ENCODE results near the gene GSTT4.
"Not testable (repeated sequence)": the region's sequence is repeated elsewhere in the genome, so short reads cannot be mapped to it uniquely, and the experiment has no call there.

GSTT4 gene

DNA sequence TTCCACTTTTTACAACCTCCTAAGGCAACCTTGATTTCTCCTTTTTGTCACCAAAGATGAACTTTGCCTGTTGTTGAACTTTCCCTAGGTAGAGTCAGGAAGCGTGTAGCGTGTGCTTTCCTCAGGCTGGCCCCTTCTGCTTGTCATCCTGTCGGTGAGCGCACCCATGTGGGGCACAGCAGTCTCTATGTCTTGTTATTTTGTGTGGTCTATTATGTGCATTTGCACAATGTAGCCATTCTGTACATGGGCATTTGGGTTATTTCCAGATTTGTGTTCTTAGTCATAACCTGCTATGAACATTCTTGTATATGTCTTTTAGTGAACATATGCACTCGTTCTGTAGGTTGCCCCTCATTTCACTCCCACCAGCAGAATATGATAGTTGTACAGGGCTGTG lies 40.8 kb upstream of the GSTT4 start:
- TF ChIP-seq, protein P1, sequence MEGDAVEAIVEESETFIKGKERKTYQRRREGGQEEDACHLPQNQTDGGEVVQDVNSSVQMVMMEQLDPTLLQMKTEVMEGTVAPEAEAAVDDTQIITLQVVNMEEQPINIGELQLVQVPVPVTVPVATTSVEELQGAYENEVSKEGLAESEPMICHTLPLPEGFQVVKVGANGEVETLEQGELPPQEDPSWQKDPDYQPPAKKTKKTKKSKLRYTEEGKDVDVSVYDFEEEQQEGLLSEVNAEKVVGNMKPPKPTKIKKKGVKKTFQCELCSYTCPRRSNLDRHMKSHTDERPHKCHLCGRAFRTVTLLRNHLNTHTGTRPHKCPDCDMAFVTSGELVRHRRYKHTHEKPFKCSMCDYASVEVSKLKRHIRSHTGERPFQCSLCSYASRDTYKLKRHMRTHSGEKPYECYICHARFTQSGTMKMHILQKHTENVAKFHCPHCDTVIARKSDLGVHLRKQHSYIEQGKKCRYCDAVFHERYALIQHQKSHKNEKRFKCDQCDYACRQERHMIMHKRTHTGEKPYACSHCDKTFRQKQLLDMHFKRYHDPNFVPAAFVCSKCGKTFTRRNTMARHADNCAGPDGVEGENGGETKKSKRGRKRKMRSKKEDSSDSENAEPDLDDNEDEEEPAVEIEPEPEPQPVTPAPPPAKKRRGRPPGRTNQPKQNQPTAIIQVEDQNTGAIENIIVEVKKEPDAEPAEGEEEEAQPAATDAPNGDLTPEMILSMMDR (IDR thresholded peaks at IDR 0.05; ENCODE audit: low read depth, low read length, missing control alignments) = no peak
- DNase-seq (ENCODE audit: low read depth) = no peak
- no peak overlapping the region for H3K4me3 ChIP-seq (ENCODE audit: low read depth, low read length)

DNA sequence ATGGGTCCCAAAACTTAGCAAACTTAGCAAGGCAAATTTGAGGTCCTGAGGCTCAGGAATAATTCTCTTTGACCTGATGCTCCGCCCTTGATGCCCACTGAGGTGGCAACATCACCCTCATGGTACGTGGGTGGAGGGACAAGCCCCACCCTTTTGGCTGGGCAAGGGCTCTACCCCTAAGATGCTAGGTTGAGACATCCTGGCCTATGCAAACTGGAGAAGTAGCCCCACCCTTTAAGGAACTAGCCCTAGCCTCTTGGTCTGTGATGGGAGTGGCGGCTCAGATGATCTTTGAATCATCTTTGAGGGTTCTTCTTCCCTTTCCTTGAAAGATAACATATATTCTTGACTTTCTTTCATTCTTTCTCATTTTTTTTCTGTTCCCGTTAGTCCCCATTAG lies 38.7 kb upstream of the GSTT4 start:
- no peak for DNase-seq (ENCODE audit: low read depth)
- TF ChIP-seq, protein P1 (IDR thresholded peaks at IDR 0.05; ENCODE audit: low read depth, low read length, missing control alignments) = no peak
- H3K4me3 ChIP-seq (ENCODE audit: low read depth, low read length) = no peak overlapping the region

DNA sequence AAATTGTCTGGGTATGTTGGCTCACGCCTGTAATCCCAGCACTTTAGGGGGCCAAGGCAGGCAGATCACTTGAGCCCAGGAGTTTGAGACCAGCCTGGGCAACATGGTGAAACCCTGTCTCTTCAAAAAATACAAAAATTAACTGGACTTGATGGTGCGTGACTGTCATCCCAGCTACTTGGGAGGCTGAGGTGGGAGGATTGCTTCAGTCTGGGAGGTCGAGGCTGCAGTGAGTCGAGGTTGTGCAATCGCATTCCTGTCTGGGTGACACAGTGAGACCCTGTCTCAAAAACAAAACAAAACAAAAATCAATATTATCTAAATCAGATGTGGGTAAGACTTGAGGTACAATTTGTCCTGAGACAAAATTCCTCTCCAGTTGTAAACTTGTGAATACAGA lies 38.2 kb upstream of the GSTT4 start:
- H3K4me3 ChIP-seq (ENCODE audit: low read depth, low read length); DNase-seq (ENCODE audit: low read depth): not testable (repeated sequence)

DNA sequence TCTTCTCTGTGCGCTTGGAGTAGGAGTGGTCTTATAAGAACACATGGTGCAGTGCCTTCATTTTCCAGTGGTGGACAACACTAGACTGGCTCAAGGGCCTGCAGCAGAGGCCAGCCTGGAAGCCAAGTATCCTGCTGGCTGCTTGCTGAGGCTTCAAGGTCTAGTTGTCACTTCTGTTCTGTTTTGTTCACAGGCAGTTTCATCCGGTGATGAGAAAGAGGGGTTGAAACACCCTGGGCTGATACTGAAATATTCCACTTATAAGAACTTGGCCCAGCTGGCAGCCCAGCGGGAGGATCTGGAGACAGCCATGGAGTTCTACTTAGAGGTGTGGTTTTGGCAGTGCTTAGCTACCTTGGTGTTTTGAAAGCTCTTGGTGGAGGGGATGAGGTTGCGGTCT lies 35.7 kb upstream of the GSTT4 start:
- DNase-seq (ENCODE audit: low read depth) = no peak
- TF ChIP-seq, protein P1 (IDR thresholded peaks at IDR 0.05; ENCODE audit: low read depth, low read length, missing control alignments) = no peak
- no peak overlapping the region for H3K4me3 ChIP-seq (ENCODE audit: low read depth, low read length)

DNA sequence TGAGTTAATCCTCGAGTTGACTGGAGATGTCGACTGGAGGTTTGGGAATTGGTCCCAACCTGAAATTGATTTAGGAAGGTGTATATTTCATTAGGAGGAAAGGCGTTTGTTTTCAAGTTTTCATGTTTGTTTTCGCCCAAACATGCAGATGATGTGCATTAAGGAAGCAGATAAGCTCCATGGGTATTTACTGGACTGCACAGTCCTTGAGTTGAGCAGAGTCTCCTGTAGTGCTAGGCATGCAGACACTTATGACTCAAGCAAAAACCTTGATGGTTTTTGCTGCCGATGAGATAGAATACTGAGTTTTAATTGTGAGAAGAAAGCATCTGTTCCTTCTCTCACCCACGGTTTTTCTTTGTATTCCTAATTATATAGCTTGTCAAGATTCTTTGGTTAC lies 33.8 kb upstream of the GSTT4 start:
- no peak for DNase-seq (ENCODE audit: low read depth)
- H3K4me3 ChIP-seq (ENCODE audit: low read depth, low read length) = no peak overlapping the region
- TF ChIP-seq, protein P1 (IDR thresholded peaks at IDR 0.05; ENCODE audit: low read depth, low read length, missing control alignments) = no peak

DNA sequence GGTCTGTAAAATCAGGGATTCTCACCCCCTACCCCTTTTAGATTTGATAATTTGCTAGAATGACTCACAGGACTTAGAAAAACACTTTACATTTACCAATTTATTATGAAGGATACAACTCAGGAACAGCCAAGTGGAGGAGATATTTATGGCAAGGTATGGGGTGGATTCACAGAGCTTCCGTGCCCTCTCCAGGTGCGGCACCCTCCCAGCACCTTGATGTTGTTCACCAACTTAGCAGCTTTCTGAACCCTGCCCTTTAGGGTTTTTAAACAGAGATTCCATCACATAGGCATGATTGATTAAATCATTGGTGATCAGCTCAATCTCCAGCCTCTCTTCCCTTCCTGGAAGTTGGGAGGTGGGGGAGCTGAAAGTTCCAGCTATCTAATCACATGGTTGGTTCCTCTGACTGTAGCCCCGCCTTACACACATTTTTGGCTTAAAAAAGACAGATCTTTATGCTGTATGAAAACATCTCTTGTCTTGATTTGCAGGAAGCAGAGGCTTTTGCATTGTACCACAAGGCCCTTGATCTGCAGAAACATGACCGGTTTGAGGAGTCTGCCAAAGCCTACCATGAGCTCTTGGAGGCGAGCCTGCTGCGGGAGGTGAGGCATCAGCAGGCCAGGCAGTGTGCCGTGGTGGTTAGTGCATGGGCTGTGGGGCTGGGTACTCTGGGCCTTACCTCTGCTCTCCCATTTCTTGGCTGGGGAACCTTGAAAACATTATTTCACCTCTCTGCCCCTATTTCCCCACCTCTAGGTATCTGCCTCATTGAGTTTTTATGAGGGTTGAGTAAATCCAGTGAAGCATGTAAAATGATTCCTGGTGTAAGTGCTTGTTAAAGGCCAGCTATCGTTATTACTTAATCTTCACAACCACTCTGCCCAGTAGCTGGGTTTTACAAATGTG lies 32.9 kb upstream of the GSTT4 start:
- DNase-seq (ENCODE audit: low read depth) = no peak
- H3K4me3 ChIP-seq (ENCODE audit: low read depth, low read length) = no peak overlapping the region
- TF ChIP-seq, protein P1 (IDR thresholded peaks at IDR 0.05; ENCODE audit: low read depth, low read length, missing control alignments) = no peak

DNA sequence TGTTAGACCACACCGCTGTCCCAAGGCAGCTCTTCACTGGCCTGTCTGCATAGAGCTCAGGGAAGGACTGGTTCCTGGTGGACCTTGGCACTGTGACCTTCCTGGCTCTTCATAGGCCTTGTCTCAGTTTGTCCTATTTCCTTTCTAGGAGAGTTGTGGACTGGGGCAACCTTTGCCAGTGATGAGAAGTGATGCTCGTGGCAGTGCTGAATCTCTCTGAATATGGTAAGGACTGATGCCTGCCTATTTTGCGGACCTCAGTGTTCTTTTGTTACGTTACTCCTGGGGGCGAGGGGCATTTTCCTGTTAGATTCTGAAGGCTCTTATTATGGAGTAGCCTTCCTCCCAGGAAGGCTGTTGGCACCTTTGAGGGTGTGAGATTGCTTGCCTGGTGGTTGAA lies 30.0 kb upstream of the GSTT4 start:
- TF ChIP-seq, protein P1 (IDR thresholded peaks at IDR 0.05; ENCODE audit: low read depth, low read length, missing control alignments) = no peak
- no peak for DNase-seq (ENCODE audit: low read depth)
- H3K4me3 ChIP-seq (ENCODE audit: low read depth, low read length) = no peak overlapping the region
